Measurements from ENCODE around the gene EFCAB6. TPM values are rescaled to one million over a fixed set of nuclear protein-coding genes. Genes with fewer than 3 reads are reported as not detected.

Gene EFCAB6
- 0.50 and 0.74 TPM in 2 replicates for total RNA-seq

GRCh38 chr22:43812149-43812842 lies at the start of gene EFCAB6:
Gene EFCAB6 (minus strand): TSS chr22:43812305. CDS start chr22:43782318, 29,987 bp downstream.

Other genes with a start within 250 kb of the EFCAB6 start
- gene SULT4A1, start 50.2 kb upstream of the EFCAB6 start, total RNA-seq = 0.15 and 0.17 TPM in 2 replicates
- gene PNPLA5, start 79.7 kb upstream of the EFCAB6 start, total RNA-seq = not detected in 2 replicates
- gene PNPLA3, start 111.5 kb upstream of the EFCAB6 start, total RNA-seq = 10.4 and 10.7 TPM in 2 replicates
- 49.5 and 51.9 TPM in 2 replicates for gene SAMM50, start 143.1 kb upstream of the EFCAB6 start, total RNA-seq
- gene PARVB, start 212.0 kb upstream of the EFCAB6 start, total RNA-seq = 43.4 and 61.2 TPM in 2 replicates